Psoas muscle (tissue), 7 donors: ENCODE measurements around the gene TEX28. TPM values are rescaled to one million over a fixed set of nuclear protein-coding genes. Genes with fewer than 3 reads are reported as not detected.

ENCODE experiments used
- polyA plus RNA-seq, 3 donors: library from polyadenylated mRNA; stranded (reverse); fragments of 200-250 nt; gene quantifications; one replicate each; pipeline ENCODE4 v1.2.3, GENCODE V29; 2013
- total RNA-seq, 4 donors: library from RNA; stranded (reverse); fragmentation: NEBNext Ultra II Directional in 2 of 4; extraction: Animal tissue kit (Norgen Biotek cat#: 25700) in 2 of 4; gene quantifications; one replicate each; pipeline versions ENCODE4 v1.2.1 to v1.2.4, GENCODE V29; 2021 to 2023
- donor health status: healthy with polysubstance abuse.
- donor health status: DM: no; HTN: no; CAD: no; lungs with moderate emphysema.
- donor health status: Bipolar disorder and iron deficiency.
- donor health status: healthy.
- donor health status: DM: no; HTN: no; CAD: no.
- donor health status: DM: no; HTN: no; CAD: no.
- donor health status: DM: yes; HTN: yes; CAD: no.

TEX28 gene
- total and polyA plus RNA-seq, 7 donors = not detected

Other genes with a start within 250 kb of the TEX28 start
- gene MECP2, start 197.4 kb downstream of the TEX28 start, total RNA-seq = 10 to 100 TPM; 27.6 to 46.9 (median 33.9) TPM
- gene MECP2, start 197.4 kb downstream of the TEX28 start, polyA plus RNA-seq = 10 to 100 TPM; 33.5 to 54.4 (median 35.5) TPM
- not detected for gene OPN1LW, start 150.9 kb downstream of the TEX28 start, total RNA-seq
- gene OPN1LW, start 150.9 kb downstream of the TEX28 start, polyA plus RNA-seq = under 1 TPM in 1 of 3 donors, not detected in 2; 0.13 TPM
- gene OPN1MW, start 112.5 kb downstream of the TEX28 start, total RNA-seq = not detected
- not detected for gene OPN1MW, start 112.5 kb downstream of the TEX28 start, polyA plus RNA-seq
- not detected for gene OPN1MW2, start 75.4 kb downstream of the TEX28 start, total RNA-seq
- not detected for gene OPN1MW2, start 75.4 kb downstream of the TEX28 start, polyA plus RNA-seq
- gene OPN1MW3, start 37.5 kb downstream of the TEX28 start, total RNA-seq = not detected
- gene OPN1MW3, start 37.5 kb downstream of the TEX28 start, polyA plus RNA-seq = not detected
- under 1 TPM in 3 of 4 donors, not detected in 1; 0.19 to 0.44 (median 0.26) TPM for gene TKTL1, start 671 bp upstream of the TEX28 start, total RNA-seq
- gene TKTL1, start 671 bp upstream of the TEX28 start, polyA plus RNA-seq = under 1 TPM; 0.24 to 0.52 (median 0.30) TPM
- 10 to 100 TPM; 66.9 to 92.5 (median 76.4) TPM for gene FLNA, start 79.5 kb upstream of the TEX28 start, total RNA-seq
- 100 to 1,000 TPM in 1 of 3 donors, 10 to 100 TPM in 2; 45.7 to 106 (median 56.0) TPM for gene FLNA, start 79.5 kb upstream of the TEX28 start, polyA plus RNA-seq
- gene EMD, start 84.2 kb upstream of the TEX28 start, total RNA-seq = 10 to 100 TPM; 61.1 to 78.2 (median 66.5) TPM
- gene EMD, start 84.2 kb upstream of the TEX28 start, polyA plus RNA-seq = 100 to 1,000 TPM in 1 of 3 donors, 10 to 100 TPM in 2; 91.6 to 101 (median 94.9) TPM
- gene RPL10, start 103.3 kb upstream of the TEX28 start, total RNA-seq = 1,000 to 10,000 TPM; 1,403 to 2,633 (median 2,325) TPM
- 1,000 to 10,000 TPM; 4,938 to 5,433 (median 5,248) TPM for gene RPL10, start 103.3 kb upstream of the TEX28 start, polyA plus RNA-seq
- gene DNASE1L1, start 114.1 kb upstream of the TEX28 start, total RNA-seq = 100 to 1,000 TPM in 2 of 4 donors, 10 to 100 TPM in 2; 72.6 to 149 (median 111) TPM
- gene DNASE1L1, start 114.1 kb upstream of the TEX28 start, polyA plus RNA-seq = 10 to 100 TPM; 42.2 to 75.1 (median 71.1) TPM
- 10 to 100 TPM; 17.7 to 25.5 (median 23.6) TPM for gene TAFAZZIN, start 116.4 kb upstream of the TEX28 start, total RNA-seq
- 10 to 100 TPM; 19.2 to 21.8 (median 20.7) TPM for gene TAFAZZIN, start 116.4 kb upstream of the TEX28 start, polyA plus RNA-seq
- gene ATP6AP1, start 133.6 kb upstream of the TEX28 start, total RNA-seq = 10 to 100 TPM; 34.1 to 38.6 (median 34.5) TPM
- gene ATP6AP1, start 133.6 kb upstream of the TEX28 start, polyA plus RNA-seq = 10 to 100 TPM; 28.3 to 37.1 (median 31.0) TPM
- 10 to 100 TPM; 37.4 to 57.7 (median 49.8) TPM for gene GDI1, start 142.0 kb upstream of the TEX28 start, total RNA-seq
- gene GDI1, start 142.0 kb upstream of the TEX28 start, polyA plus RNA-seq = 10 to 100 TPM; 37.4 to 52.4 (median 50.7) TPM
- gene FAM50A, start 149.0 kb upstream of the TEX28 start, total RNA-seq = 10 to 100 TPM; 48.6 to 75.7 (median 55.6) TPM
- 100 to 1,000 TPM in 1 of 3 donors, 10 to 100 TPM in 2; 55.0 to 117 (median 86.5) TPM for gene FAM50A, start 149.0 kb upstream of the TEX28 start, polyA plus RNA-seq
- 1 to 10 TPM; 3.3 to 6.5 (median 6.0) TPM for gene PLXNA3, start 163.2 kb upstream of the TEX28 start, total RNA-seq
- 1 to 10 TPM; 1.7 to 2.6 (median 2.5) TPM for gene PLXNA3, start 163.2 kb upstream of the TEX28 start, polyA plus RNA-seq
- 10 to 100 TPM; 10.7 to 24.1 (median 22.7) TPM for gene LAGE3, start 184.2 kb upstream of the TEX28 start, total RNA-seq
- 10 to 100 TPM; 24.3 to 64.8 (median 27.4) TPM for gene LAGE3, start 184.2 kb upstream of the TEX28 start, polyA plus RNA-seq
- gene UBL4A, start 191.5 kb upstream of the TEX28 start, total RNA-seq = 10 to 100 TPM; 38.3 to 69.9 (median 46.3) TPM
- 100 to 1,000 TPM in 2 of 3 donors, 10 to 100 TPM in 1; 64.4 to 118 (median 106) TPM for gene UBL4A, start 191.5 kb upstream of the TEX28 start, polyA plus RNA-seq
- gene SLC10A3, start 195.5 kb upstream of the TEX28 start, total RNA-seq = 10 to 100 TPM in 3 of 4 donors, 1 to 10 TPM in 1; 7.2 to 15.7 (median 13.8) TPM
- 10 to 100 TPM; 16.3 to 39.8 (median 32.2) TPM for gene SLC10A3, start 195.5 kb upstream of the TEX28 start, polyA plus RNA-seq
- gene FAM3A, start 221.1 kb upstream of the TEX28 start, total RNA-seq = 10 to 100 TPM; 29.7 to 34.8 (median 32.8) TPM
- gene FAM3A, start 221.1 kb upstream of the TEX28 start, polyA plus RNA-seq = 10 to 100 TPM; 37.5 to 40.4 (median 37.7) TPM